ENCODE data around the gene ABCC2.
"Not testable (repeated sequence)": the region's sequence is repeated elsewhere in the genome, so short reads cannot be mapped to it uniquely, and the experiment has no call there.

The ABCC2 gene

DNA sequence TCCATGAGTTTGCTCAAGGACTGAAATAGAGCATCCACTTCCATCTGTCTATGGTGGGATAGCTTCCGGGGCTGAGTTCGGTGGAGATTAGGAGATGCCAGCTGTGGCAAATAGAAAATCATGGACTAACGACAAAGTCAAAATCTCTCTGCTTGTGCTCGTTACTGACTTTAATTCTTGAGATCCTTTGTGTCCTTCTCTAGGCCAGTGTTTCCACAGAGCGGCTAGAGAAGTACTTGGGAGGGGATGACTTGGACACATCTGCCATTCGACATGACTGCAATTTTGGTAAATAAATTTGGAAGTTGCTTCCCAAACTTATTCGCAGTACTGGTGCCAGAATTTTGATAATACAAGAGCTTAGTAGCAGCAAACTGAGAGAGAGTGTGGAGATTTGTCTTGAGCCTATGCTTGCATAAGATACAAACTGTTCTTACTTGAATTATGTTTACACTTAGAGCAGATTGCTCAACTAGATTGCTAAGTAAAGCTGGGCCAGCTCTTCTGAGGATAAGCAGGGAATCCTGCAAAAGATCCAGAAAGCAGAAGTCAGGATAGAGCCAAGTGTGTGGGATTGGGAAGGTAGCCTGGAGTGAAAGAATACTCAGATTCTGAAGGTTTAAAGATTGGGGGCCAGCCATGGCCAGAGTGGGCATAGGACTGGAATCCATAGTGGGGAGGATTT, 27.6 kb downstream of the ABCC2 start:
- Histone ChIP-seq H3K4me3 (ENCODE audit: low read depth, low read length) (no peak overlapping the region), H3K27ac (ENCODE audit: low read depth, low read length) (no peak overlapping the region), H3K9me3 (ENCODE audit: control insufficient read depth, insufficient read depth, low read length) (peaks cover 7% of the 10 kb centered on the region; the same call in 1 of the 2 replicates), H3K4me1 (ENCODE audit: control insufficient read depth, insufficient read depth, low read length) (no peaks in the 10 kb centered on the region), H3K27me3 (ENCODE audit: control insufficient read depth, insufficient read depth, low read length) (no peaks in the 10 kb centered on the region), H3K9ac (ENCODE audit: low read depth, low read length) (no peak overlapping the region), H3K36me3 (ENCODE audit: control insufficient read depth, insufficient read depth, low read length) (no peaks in the 10 kb centered on the region)

GRCh38 chr10:99812177-99812576, 29.7 kb downstream of the ABCC2 start:
- Histone ChIP-seq H3K9ac (ENCODE audit: low read depth, low read length) (no peak overlapping the region), H3K36me3 (ENCODE audit: control insufficient read depth, insufficient read depth, low read length) (no peaks in the 10 kb centered on the region), H3K9me3 (ENCODE audit: control insufficient read depth, insufficient read depth, low read length) (peaks cover 7% of the 10 kb centered on the region; the same call in 1 of the 2 replicates), H3K4me3 (ENCODE audit: low read depth, low read length) (no peak overlapping the region), H3K4me1 (ENCODE audit: control insufficient read depth, insufficient read depth, low read length) (no peaks in the 10 kb centered on the region), H3K27ac (ENCODE audit: low read depth, low read length) (no peak overlapping the region), H3K27me3 (ENCODE audit: control insufficient read depth, insufficient read depth, low read length) (no peaks in the 10 kb centered on the region)

GRCh38 chr10:99814143-99814542, 31.7 kb downstream of the ABCC2 start:
- Histone ChIP-seq H3K36me3 (ENCODE audit: control insufficient read depth, insufficient read depth, low read length) (no peaks in the 10 kb centered on the region), H3K27me3 (ENCODE audit: control insufficient read depth, insufficient read depth, low read length) (no peaks in the 10 kb centered on the region), H3K9me3 (ENCODE audit: control insufficient read depth, insufficient read depth, low read length) (peaks cover 7% of the 10 kb centered on the region; the same call in 1 of the 2 replicates), H3K9ac (ENCODE audit: low read depth, low read length) (no peak overlapping the region), H3K27ac (ENCODE audit: low read depth, low read length) (no peak overlapping the region), H3K4me1 (ENCODE audit: control insufficient read depth, insufficient read depth, low read length) (no peaks in the 10 kb centered on the region), H3K4me3 (ENCODE audit: low read depth, low read length) (no peak overlapping the region)

DNA sequence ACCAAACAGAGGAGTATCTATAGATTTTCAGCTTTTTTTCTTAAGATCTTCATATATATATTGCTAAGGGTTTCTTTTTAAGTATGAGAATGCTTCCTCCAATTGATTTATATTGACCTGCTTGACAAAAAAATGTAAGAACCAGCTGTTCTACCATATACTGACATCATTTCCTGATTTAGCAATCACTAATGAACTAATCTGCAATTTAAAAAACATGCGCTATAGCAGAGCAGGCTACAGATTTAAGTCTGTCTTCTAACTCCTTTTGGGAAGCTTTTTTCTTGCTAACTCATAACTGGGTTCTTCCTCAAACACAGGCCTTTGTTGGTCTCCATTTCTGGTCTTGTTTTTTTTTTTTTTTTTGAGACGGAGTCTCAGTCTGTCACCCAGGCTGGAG, 33.2 kb downstream of the ABCC2 start:
- no peak overlapping the region for H3K9ac ChIP-seq (ENCODE audit: low read depth, low read length)
- no peak overlapping the region for H3K27ac ChIP-seq (ENCODE audit: low read depth, low read length)
- H3K4me3 ChIP-seq (ENCODE audit: low read depth, low read length) = no peak overlapping the region
- H3K9me3 ChIP-seq (ENCODE audit: control insufficient read depth, insufficient read depth, low read length) = peaks cover 7% of the 10 kb centered on the region; the same call in 1 of the 2 replicates
- H3K36me3 ChIP-seq (ENCODE audit: control insufficient read depth, insufficient read depth, low read length) = no peaks in the 10 kb centered on the region
- H3K27me3 ChIP-seq (ENCODE audit: control insufficient read depth, insufficient read depth, low read length) = no peaks in the 10 kb centered on the region
- H3K4me1 ChIP-seq (ENCODE audit: control insufficient read depth, insufficient read depth, low read length) = no peaks in the 10 kb centered on the region

DNA sequence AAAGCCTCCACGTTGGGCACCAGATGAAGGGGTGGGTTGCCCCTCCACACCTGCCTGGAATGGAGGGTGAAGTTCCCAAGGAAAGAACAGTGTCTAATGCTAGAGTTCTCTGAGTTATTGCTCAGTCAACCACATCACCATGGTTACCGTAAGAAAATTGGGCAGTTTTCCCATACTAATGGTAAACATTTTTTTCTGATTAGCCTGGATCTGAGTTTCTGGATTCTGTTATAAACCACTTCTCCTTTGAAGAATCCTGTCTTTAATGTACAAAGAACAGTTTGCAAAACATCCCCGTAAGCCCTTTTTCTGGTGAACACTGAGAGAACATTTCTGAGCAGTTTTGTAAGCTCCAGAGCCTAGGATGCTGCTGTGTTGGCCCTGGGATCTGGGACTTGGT, 45.5 kb downstream of the ABCC2 start:
- H3K27ac ChIP-seq (ENCODE audit: low read depth, low read length) = no peak overlapping the region
- no peak overlapping the region for H3K9ac ChIP-seq (ENCODE audit: low read depth, low read length)
- H3K27me3 ChIP-seq (ENCODE audit: control insufficient read depth, insufficient read depth, low read length) = no peaks in the 10 kb centered on the region
- no peaks in the 10 kb centered on the region for H3K9me3 ChIP-seq (ENCODE audit: control insufficient read depth, insufficient read depth, low read length)
- H3K4me3 ChIP-seq (ENCODE audit: low read depth, low read length) = no peak overlapping the region
- no peaks in the 10 kb centered on the region for H3K4me1 ChIP-seq (ENCODE audit: control insufficient read depth, insufficient read depth, low read length)
- no peaks in the 10 kb centered on the region for H3K36me3 ChIP-seq (ENCODE audit: control insufficient read depth, insufficient read depth, low read length)

DNA sequence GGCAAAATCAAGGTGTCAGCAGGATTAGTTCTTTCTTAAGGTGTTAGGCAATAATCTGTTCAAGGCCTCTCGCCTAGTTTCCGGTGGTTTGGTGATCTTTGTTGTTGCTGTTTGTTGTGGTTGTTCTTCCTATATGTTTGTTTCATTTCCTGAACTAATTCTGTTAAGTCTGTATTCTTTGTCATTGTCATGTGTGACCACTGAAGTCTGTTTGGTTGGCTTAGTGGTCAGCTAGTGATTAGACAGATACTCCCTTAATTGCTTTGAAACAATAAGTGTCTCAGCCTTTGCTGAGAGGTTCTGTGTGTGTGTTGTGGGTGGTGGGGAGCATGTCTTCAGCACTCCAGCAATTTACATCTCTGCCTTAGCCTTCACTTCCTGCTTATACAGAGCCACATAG, 46.0 kb downstream of the ABCC2 start:
- Histone ChIP-seq H3K9ac (ENCODE audit: low read depth, low read length) (no peak overlapping the region), H3K27me3 (ENCODE audit: control insufficient read depth, insufficient read depth, low read length) (no peaks in the 10 kb centered on the region), H3K27ac (ENCODE audit: low read depth, low read length) (no peak overlapping the region), H3K4me3 (ENCODE audit: low read depth, low read length) (no peak overlapping the region), H3K9me3 (ENCODE audit: control insufficient read depth, insufficient read depth, low read length) (no peaks in the 10 kb centered on the region), H3K4me1 (ENCODE audit: control insufficient read depth, insufficient read depth, low read length) (no peaks in the 10 kb centered on the region), H3K36me3 (ENCODE audit: control insufficient read depth, insufficient read depth, low read length) (no peaks in the 10 kb centered on the region)

GRCh38 chr10:99832439-99832838, 50.0 kb downstream of the ABCC2 start:
- no peaks in the 10 kb centered on the region for H3K36me3 ChIP-seq (ENCODE audit: control insufficient read depth, insufficient read depth, low read length)
- no peak overlapping the region for H3K27ac ChIP-seq (ENCODE audit: low read depth, low read length)
- no peaks in the 10 kb centered on the region for H3K27me3 ChIP-seq (ENCODE audit: control insufficient read depth, insufficient read depth, low read length)
- H3K9me3 ChIP-seq (ENCODE audit: control insufficient read depth, insufficient read depth, low read length) = no peaks in the 10 kb centered on the region
- H3K9ac ChIP-seq (ENCODE audit: low read depth, low read length) = no peak overlapping the region
- H3K4me1 ChIP-seq (ENCODE audit: control insufficient read depth, insufficient read depth, low read length) = no peaks in the 10 kb centered on the region
- H3K4me3 ChIP-seq (ENCODE audit: low read depth, low read length) = no peak overlapping the region

DNA sequence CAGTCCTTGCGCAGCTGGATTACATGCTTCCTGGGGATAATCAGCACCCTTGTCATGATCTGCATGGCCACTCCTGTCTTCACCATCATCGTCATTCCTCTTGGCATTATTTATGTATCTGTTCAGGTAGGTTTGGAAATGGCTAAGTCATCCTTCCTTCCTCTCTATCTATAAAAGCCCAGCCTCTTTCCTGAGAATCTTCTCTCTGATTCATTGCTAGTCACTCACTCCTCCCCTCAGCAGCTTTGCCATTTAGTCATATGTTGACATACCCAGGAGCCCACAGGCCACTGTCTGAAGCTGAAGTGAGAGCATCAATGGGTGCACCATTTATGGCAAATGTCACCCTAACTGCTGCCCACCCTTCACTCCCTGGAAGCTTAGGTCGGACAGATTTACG, 52.0 kb downstream of the ABCC2 start:
- H3K27me3 ChIP-seq (ENCODE audit: control insufficient read depth, insufficient read depth, low read length) = no peaks in the 10 kb centered on the region
- no peaks in the 10 kb centered on the region for H3K4me1 ChIP-seq (ENCODE audit: control insufficient read depth, insufficient read depth, low read length)
- no peak overlapping the region for H3K9ac ChIP-seq (ENCODE audit: low read depth, low read length)
- H3K36me3 ChIP-seq (ENCODE audit: control insufficient read depth, insufficient read depth, low read length) = no peaks in the 10 kb centered on the region
- no peak overlapping the region for H3K27ac ChIP-seq (ENCODE audit: low read depth, low read length)
- no peak overlapping the region for H3K4me3 ChIP-seq (ENCODE audit: low read depth, low read length)
- H3K9me3 ChIP-seq (ENCODE audit: control insufficient read depth, insufficient read depth, low read length) = no peaks in the 10 kb centered on the region

DNA sequence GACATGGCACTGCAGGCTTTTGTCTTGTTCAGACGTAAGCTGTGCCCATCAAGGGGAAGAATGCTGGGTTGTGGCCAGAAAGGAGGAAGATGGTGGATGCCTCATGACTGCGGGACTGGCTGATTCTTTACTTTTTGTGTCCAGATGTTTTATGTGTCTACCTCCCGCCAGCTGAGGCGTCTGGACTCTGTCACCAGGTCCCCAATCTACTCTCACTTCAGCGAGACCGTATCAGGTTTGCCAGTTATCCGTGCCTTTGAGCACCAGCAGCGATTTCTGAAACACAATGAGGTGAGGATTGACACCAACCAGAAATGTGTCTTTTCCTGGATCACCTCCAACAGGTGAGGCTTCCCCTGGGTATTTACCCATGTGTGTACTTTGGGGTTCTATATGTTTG, 53.5 kb downstream of the ABCC2 start:
- Histone ChIP-seq H3K36me3 (ENCODE audit: control insufficient read depth, insufficient read depth, low read length) (no peaks in the 10 kb centered on the region), H3K9me3 (ENCODE audit: control insufficient read depth, insufficient read depth, low read length) (peaks cover under 1% of the 10 kb centered on the region; the same call in 1 of the 2 replicates), H3K9ac (ENCODE audit: low read depth, low read length) (no peak overlapping the region), H3K4me1 (ENCODE audit: control insufficient read depth, insufficient read depth, low read length) (no peaks in the 10 kb centered on the region), H3K27ac (ENCODE audit: low read depth, low read length) (no peak overlapping the region), H3K4me3 (ENCODE audit: low read depth, low read length) (no peak overlapping the region), H3K27me3 (ENCODE audit: control insufficient read depth, insufficient read depth, low read length) (no peaks in the 10 kb centered on the region)

DNA sequence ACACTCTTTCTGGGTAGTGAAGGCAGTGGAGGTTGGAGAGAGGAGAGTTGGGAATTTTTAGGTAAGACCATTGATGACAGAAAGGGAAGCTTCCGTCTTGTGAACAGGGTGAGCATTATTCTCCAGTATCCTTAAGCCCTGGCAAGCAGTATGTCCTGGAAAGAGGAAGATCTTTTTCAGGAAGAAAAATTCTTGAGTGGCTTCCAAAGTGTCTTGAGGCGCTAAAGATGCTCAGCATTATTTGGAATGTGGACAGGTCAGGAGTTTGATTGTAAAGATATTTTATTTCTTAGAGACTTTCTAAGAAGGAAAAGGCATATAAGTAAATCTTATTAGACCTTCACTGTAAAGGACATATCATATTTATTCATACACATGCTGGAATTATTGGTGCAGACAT, 54.3 kb downstream of the ABCC2 start:
- no peak overlapping the region for H3K4me3 ChIP-seq (ENCODE audit: low read depth, low read length)
- no peak overlapping the region for H3K27ac ChIP-seq (ENCODE audit: low read depth, low read length)
- peaks cover 3% of the 10 kb centered on the region; the same call in 1 of the 2 replicates for H3K9me3 ChIP-seq (ENCODE audit: control insufficient read depth, insufficient read depth, low read length)
- H3K4me1 ChIP-seq (ENCODE audit: control insufficient read depth, insufficient read depth, low read length) = no peaks in the 10 kb centered on the region
- H3K9ac ChIP-seq (ENCODE audit: low read depth, low read length) = no peak overlapping the region
- H3K36me3 ChIP-seq (ENCODE audit: control insufficient read depth, insufficient read depth, low read length) = no peaks in the 10 kb centered on the region
- H3K27me3 ChIP-seq (ENCODE audit: control insufficient read depth, insufficient read depth, low read length) = no peaks in the 10 kb centered on the region

DNA sequence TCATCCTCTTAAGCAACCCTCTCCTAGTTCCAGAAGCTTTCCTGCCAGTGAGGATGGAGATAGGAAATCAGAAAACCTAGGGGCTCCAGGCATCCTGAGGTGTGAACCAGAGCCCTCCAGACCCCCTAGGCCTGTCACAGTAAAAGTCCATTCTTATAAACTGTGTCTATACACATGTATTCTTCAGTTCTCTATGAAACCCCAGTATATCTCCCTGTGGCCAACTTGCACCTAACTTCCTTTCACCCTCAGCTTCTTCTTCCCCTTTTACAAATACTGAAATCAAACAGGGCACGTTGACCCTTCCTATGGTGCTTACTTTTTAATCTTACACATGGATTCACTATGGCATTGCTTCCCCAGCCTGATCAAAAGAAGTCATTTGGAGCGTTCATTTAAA, 58.4 kb downstream of the ABCC2 start:
- H3K27ac ChIP-seq (ENCODE audit: low read depth, low read length); H3K9me3 ChIP-seq (ENCODE audit: control insufficient read depth, insufficient read depth, low read length); H3K36me3 ChIP-seq (ENCODE audit: control insufficient read depth, insufficient read depth, low read length); H3K4me1 ChIP-seq (ENCODE audit: control insufficient read depth, insufficient read depth, low read length); H3K4me3 ChIP-seq (ENCODE audit: low read depth, low read length); H3K9ac ChIP-seq (ENCODE audit: low read depth, low read length); H3K27me3 ChIP-seq (ENCODE audit: control insufficient read depth, insufficient read depth, low read length): not testable (repeated sequence)

Data from HUES48 (cell line).